ENCODE data around the gene CNTN1.

DNA sequence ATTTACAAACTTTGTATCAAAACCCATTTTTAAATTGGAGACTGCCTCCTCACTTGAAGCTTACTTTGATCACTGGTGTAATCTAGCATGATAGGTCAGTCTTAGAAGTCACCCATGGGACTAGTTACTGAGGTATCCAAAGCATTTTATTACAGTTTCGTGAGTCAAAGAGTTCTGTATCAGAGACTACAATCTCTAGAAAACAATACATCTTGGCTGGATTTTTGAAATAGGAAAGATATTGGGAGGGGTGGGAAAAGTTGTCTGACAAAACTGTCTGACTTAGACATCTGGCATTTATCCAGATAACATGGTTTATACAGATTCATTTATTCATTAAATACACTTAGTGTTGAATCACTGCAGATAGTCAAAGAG is 322.4 kb downstream of the CNTN1 start:
- TF ChIP-seq, protein P1, sequence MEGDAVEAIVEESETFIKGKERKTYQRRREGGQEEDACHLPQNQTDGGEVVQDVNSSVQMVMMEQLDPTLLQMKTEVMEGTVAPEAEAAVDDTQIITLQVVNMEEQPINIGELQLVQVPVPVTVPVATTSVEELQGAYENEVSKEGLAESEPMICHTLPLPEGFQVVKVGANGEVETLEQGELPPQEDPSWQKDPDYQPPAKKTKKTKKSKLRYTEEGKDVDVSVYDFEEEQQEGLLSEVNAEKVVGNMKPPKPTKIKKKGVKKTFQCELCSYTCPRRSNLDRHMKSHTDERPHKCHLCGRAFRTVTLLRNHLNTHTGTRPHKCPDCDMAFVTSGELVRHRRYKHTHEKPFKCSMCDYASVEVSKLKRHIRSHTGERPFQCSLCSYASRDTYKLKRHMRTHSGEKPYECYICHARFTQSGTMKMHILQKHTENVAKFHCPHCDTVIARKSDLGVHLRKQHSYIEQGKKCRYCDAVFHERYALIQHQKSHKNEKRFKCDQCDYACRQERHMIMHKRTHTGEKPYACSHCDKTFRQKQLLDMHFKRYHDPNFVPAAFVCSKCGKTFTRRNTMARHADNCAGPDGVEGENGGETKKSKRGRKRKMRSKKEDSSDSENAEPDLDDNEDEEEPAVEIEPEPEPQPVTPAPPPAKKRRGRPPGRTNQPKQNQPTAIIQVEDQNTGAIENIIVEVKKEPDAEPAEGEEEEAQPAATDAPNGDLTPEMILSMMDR (IDR thresholded peaks at IDR 0.05; ENCODE audit: borderline replicate concordance, extremely low read depth, low read length, poor library complexity, severe bottlenecking) = no peak
- TF ChIP-seq EZH2 (IDR thresholded peaks at IDR 0.05; ENCODE audit: borderline replicate concordance, low read depth, low read length, severe bottlenecking) = no peak

All from DND-41 (cell line).